NOMO-1 treated with DMSO at 0.1 percent for 48 hours (cell line): ENCODE data around the gene ZNF609.
A peak's percentile ranks its signal among the peaks of the same experiment; 100 is the strongest.

Experiments
- DNase-seq: peaks from one replicate; lab custom pipeline; 2025; ENCODE audit not compliant: unreplicated experiment; lab: John Stamatoyannopoulos, UW

Gene ZNF609

GRCh38 chr15:64532521-64533315 lies 72.3 kb downstream of the ZNF609 start:
- DNase-seq, result peak; percentile 6

- no peak for DNase-seq
Measured at GRCh38 chr15:64535460-64536243, 75.3 kb downstream of the ZNF609 start.

GRCh38 chr15:64536244-64536836 lies 76.0 kb downstream of the ZNF609 start:
- DNase-seq, result no peak

- no peak for DNase-seq
Measured at GRCh38 chr15:64542091-64542490, 81.7 kb downstream of the ZNF609 start.

GRCh38 chr15:64544450-64544849 lies 84.1 kb downstream of the ZNF609 start:
- no peak for DNase-seq

GRCh38 chr15:64547275-64547674 lies 86.9 kb downstream of the ZNF609 start:
- no peak for DNase-seq

GRCh38 chr15:64548235-64548634 lies 87.9 kb downstream of the ZNF609 start:
- no peak for DNase-seq

- DNase-seq, result no peak
Measured at GRCh38 chr15:64549860-64550259, 89.5 kb downstream of the ZNF609 start.

GRCh38 chr15:64552281-64552948 lies 92.0 kb downstream of the ZNF609 start:
- no peak for DNase-seq

- DNase-seq, result no peak
Measured at GRCh38 chr15:64558460-64559179, 98.2 kb downstream of the ZNF609 start.

GRCh38 chr15:64559243-64559642 lies 98.9 kb downstream of the ZNF609 start:
- no peak for DNase-seq

GRCh38 chr15:64560501-64560900 lies 100.1 kb downstream of the ZNF609 start:
- DNase-seq, result no peak

- no peak for DNase-seq
Measured at GRCh38 chr15:64560998-64561397, 100.6 kb downstream of the ZNF609 start.

GRCh38 chr15:64562003-64562640 lies 101.7 kb downstream of the ZNF609 start:
- DNase-seq, result no peak

- no peak for DNase-seq
Measured at GRCh38 chr15:64566102-64566501, 105.7 kb downstream of the ZNF609 start.

GRCh38 chr15:64566629-64567427 lies 106.5 kb downstream of the ZNF609 start:
- peak; percentile 26 for DNase-seq

- no peak for DNase-seq
Measured at GRCh38 chr15:64568765-64569164, 108.4 kb downstream of the ZNF609 start.

- DNase-seq, result peak; percentile 34
Measured at GRCh38 chr15:64571857-64572291, 111.5 kb downstream of the ZNF609 start.

- DNase-seq, result no peak
Measured at GRCh38 chr15:64572856-64573255, 112.5 kb downstream of the ZNF609 start.
